SU-DHL-6 (cell line): ENCODE measurements around the gene GNGT2.

Experiments
- H2AFZ ChIP-seq: fragments of 200-600 bp; sonication (generic); 2 replicates; pipeline ENCODE4 v1.6.1; 2014; ENCODE audit warnings: low read depth, mild to moderate bottlenecking, moderate library complexity, mixed read lengths, antibody characterized with exemption, low read length; ENCODE audit not compliant: severe bottlenecking
- H3F3A ChIP-seq: fragments of 200-600 bp; shearing (Covaris generic); 2 replicates; pipeline ENCODE4 v1.6.0; 2016; ENCODE audit warnings: antibody characterized with exemption, mild to moderate bottlenecking; ENCODE audit not compliant: insufficient read depth
- H3K27ac ChIP-seq: fragments of 200-600 bp; sonication (generic); 2 replicates; pipeline ENCODE4 v1.5.1; 2016; ENCODE audit warnings: low read depth, mild to moderate bottlenecking, low read length, moderate library complexity, mixed read lengths
- H3K27me3 ChIP-seq: fragments of 200-600 bp; sonication (generic), shearing (Covaris generic); 2 replicates; pipeline ENCODE4 v1.6.0; 2014; ENCODE audit warnings: mild to moderate bottlenecking, low read length
- H3K36me3 ChIP-seq: fragments of 200-600 bp; sonication (generic); 2 replicates; pipeline ENCODE4 v1.6.1; 2014; ENCODE audit warnings: mild to moderate bottlenecking, low read length, mixed read lengths
- H3K4me2 ChIP-seq: fragments of 300-600, 200-600 bp; shearing (Covaris generic), sonication (generic); 2 replicates; pipeline ENCODE4 v1.6.0; 2014; ENCODE audit warnings: low read length, low read depth, mild to moderate bottlenecking; ENCODE audit not compliant: poor library complexity, severe bottlenecking
- H3K4me3 ChIP-seq: fragments of 200-600 bp; sonication (generic); 2 replicates; pipeline ENCODE4 v1.5.1; 2014; ENCODE audit warnings: antibody characterized with exemption, low read length, mild to moderate bottlenecking, mixed read lengths; ENCODE audit not compliant: insufficient read depth, poor library complexity, severe bottlenecking
- H3K79me2 ChIP-seq: fragments of 200-600 bp; sonication (generic); 2 replicates; pipeline ENCODE4 v1.6.1; 2014; ENCODE audit warnings: mild to moderate bottlenecking, low read length, moderate library complexity; ENCODE audit not compliant: insufficient read depth
- H3K9ac ChIP-seq: fragments of 200-600 bp; sonication (generic); 2 replicates; pipeline ENCODE4 v1.7.0; 2014; ENCODE audit warnings: mild to moderate bottlenecking, low read length
- H3K9me2 ChIP-seq: fragments of 200-600 bp; sonication (generic); replicated peaks from 2 replicates; pipeline ENCODE4 v1.6.1; 2014; ENCODE audit warnings: low read length; ENCODE audit not compliant: insufficient read depth
- H3K9me3 ChIP-seq: fragments of 200-600 bp; sonication (generic); 2 replicates; pipeline ENCODE4 v1.6.1; 2014; ENCODE audit warnings: low read length, mixed read lengths; ENCODE audit not compliant: insufficient read depth
- H4K20me1 ChIP-seq: fragments of 200-600 bp; sonication (generic); 2 replicates; pipeline ENCODE4 v1.6.1; 2014; ENCODE audit warnings: low read depth, mild to moderate bottlenecking, antibody characterized with exemption, low read length, moderate library complexity, mixed read lengths
- CTCF ChIP-seq: fragments of 200-600 bp; sonication (generic); IDR thresholded peaks from one replicate; pipeline ENCODE4 v1.5.1; 2017; ENCODE audit warnings: antibody characterized with exemption, mild to moderate bottlenecking, low read length, moderate library complexity; ENCODE audit not compliant: insufficient read depth, poor library complexity, severe bottlenecking
- EZH2phosphoT487 ChIP-seq: fragments of 200-600 bp; sonication (generic), shearing (Covaris generic); conservative IDR thresholded peaks from 2 replicates; pipeline ENCODE4 v1.6.1; 2018; ENCODE audit warnings: mild to moderate bottlenecking, antibody characterized with exemption, low read length, moderate library complexity, mixed read lengths

The GNGT2 gene

GRCh38 chr17:49223168-49223516 is 12.8 kb upstream of the GNGT2 start:
- Histone ChIP-seq H3K4me2 (peak overlapping the region; percentile 48), H2AFZ (no peak overlapping the region), H3K27ac (no peak overlapping the region), H3K9me3 (no peaks in the 10 kb centered on the region), H3K9ac (no peak overlapping the region), H3K27me3 (no peaks in the 10 kb centered on the region), H3K4me3 (no peak overlapping the region), H4K20me1 (no peaks in the 10 kb centered on the region), H3K9me2 (no peaks in the 10 kb centered on the region), H3K36me3 (no peaks in the 10 kb centered on the region), H3K79me2 (no peaks in the 10 kb centered on the region), H3F3A (peaks cover 10% of the 10 kb centered on the region; the same call in 1 of the 2 replicates)
- TF ChIP-seq EZH2phosphoT487, result no peak
- no peak for TF ChIP-seq CTCF

- no peak overlapping the region for H3K4me2 ChIP-seq
These were observed 9.6 kb upstream of the GNGT2 start for GRCh38 chr17:49219987-49220386.

GRCh38 chr17:49218941-49219913 is 8.9 kb upstream of the GNGT2 start:
- Histone ChIP-seq H3K9me2 (no peaks in the 10 kb centered on the region), H2AFZ (no peak overlapping the region), H4K20me1 (no peaks in the 10 kb centered on the region), H3K4me2 (peak overlapping the region; percentile 35), H3K27ac (peak overlapping the region; percentile 75), H3F3A (peaks cover 26% of the 10 kb centered on the region), H3K9ac (peak overlapping the region; percentile 21), H3K9me3 (no peaks in the 10 kb centered on the region), H3K79me2 (no peaks in the 10 kb centered on the region; the same call in 1 of the 2 replicates), H3K27me3 (no peaks in the 10 kb centered on the region), H3K36me3 (no peaks in the 10 kb centered on the region), H3K4me3 (no peak overlapping the region)
- peak; percentile 36 for TF ChIP-seq CTCF
- no peak for TF ChIP-seq EZH2phosphoT487

More at GRCh38 chr17:49219987-49220386, 9.6 kb upstream of the GNGT2 start:
- Histone ChIP-seq H3K27me3 (no peaks in the 10 kb centered on the region), H3K9ac (no peak overlapping the region), H3F3A (peaks cover 21% of the 10 kb centered on the region), H3K79me2 (no peaks in the 10 kb centered on the region), H3K36me3 (no peaks in the 10 kb centered on the region), H3K9me2 (no peaks in the 10 kb centered on the region), H4K20me1 (no peaks in the 10 kb centered on the region), H2AFZ (no peak overlapping the region), H3K27ac (peak overlapping the region; percentile 75; the same call in 1 of the 2 replicates), H3K4me3 (no peak overlapping the region), H3K9me3 (no peaks in the 10 kb centered on the region)
- no peak for TF ChIP-seq CTCF
- TF ChIP-seq EZH2phosphoT487, result no peak
